IPS DF 6.9 (cell line): Measurements from ENCODE around the gene SQSTM1.
"Not testable (repeated sequence)": the region's sequence is repeated elsewhere in the genome, so short reads cannot be mapped to it uniquely, and the experiment has no call there.

Experiments
- DNase-seq: peaks from one replicate; pipeline ENCODE4 v3.0.0-alpha.2; 2013; ENCODE audit warnings: low read depth, low spot score
- H3K27ac ChIP-seq: one replicate; pipeline ENCODE4 v1.5.1; 2013; ENCODE audit warnings: low read length, control low read depth
- H3K27me3 ChIP-seq: 2 replicates; pipeline ENCODE4 v1.6.1; 2013; ENCODE audit warnings: mild to moderate bottlenecking, low read length; ENCODE audit not compliant: control insufficient read depth, insufficient read depth
- H3K36me3 ChIP-seq: 2 replicates; pipeline ENCODE4 v1.6.1; 2013; ENCODE audit warnings: low read length; ENCODE audit not compliant: control insufficient read depth, insufficient read depth
- H3K4me1 ChIP-seq: 2 replicates; pipeline ENCODE4 v1.6.1; 2013; ENCODE audit warnings: low read length; ENCODE audit not compliant: control insufficient read depth, insufficient read depth
- H3K4me3 ChIP-seq: 2 replicates; pipeline ENCODE4 v1.5.1; 2013; ENCODE audit warnings: mild to moderate bottlenecking, low read length
- H3K9me3 ChIP-seq: 2 replicates; pipeline ENCODE4 v1.6.1; 2013; ENCODE audit warnings: low read length, inconsistent platforms; ENCODE audit not compliant: control insufficient read depth, insufficient read depth
- WGBS: extraction: QIAGEN DNeasy Blood & Tissue Kit; methylation state at CpG from one replicate; pipeline ENCODE4 v1.1.7; 2013; ENCODE audit warnings: mixed read lengths, missing lambda C conversion rate; ENCODE audit not compliant: insufficient read length, insufficient coverage; 5-methylcytosine and 5-hydroxymethylcytosine counted together

Gene SQSTM1

GRCh38 chr5:179780362-179780761, 40.3 kb upstream of the SQSTM1 start:
- no peaks in the 10 kb centered on the region for H3K27me3 ChIP-seq
- no peak overlapping the region for H3K27ac ChIP-seq
- no peaks in the 10 kb centered on the region for H3K9me3 ChIP-seq
- peaks cover 7% of the 10 kb centered on the region; the same call in 1 of the 2 replicates for H3K36me3 ChIP-seq
- no peak overlapping the region for H3K4me3 ChIP-seq
- no peak for DNase-seq
- H3K4me1 ChIP-seq, result no peaks in the 10 kb centered on the region
- WGBS, result no CpG with 5 or more reads among the region's 7 CpGs

GRCh38 chr5:179781846-179782245, 38.9 kb upstream of the SQSTM1 start:
- no CpG with 5 or more reads among the region's 4 CpGs for WGBS
- no peak for DNase-seq
- peaks cover 7% of the 10 kb centered on the region; the same call in 1 of the 2 replicates for H3K36me3 ChIP-seq
- H3K4me3 ChIP-seq, result no peak overlapping the region
- no peaks in the 10 kb centered on the region for H3K27me3 ChIP-seq
- no peak overlapping the region for H3K27ac ChIP-seq
- no peaks in the 10 kb centered on the region for H3K9me3 ChIP-seq
- H3K4me1 ChIP-seq, result no peaks in the 10 kb centered on the region

- DNase-seq, result no peak
- WGBS, result no CpG with 5 or more reads among the region's 9 CpGs
Observed at GRCh38 chr5:179783128-179783527, 37.6 kb upstream of the SQSTM1 start.

GRCh38 chr5:179786861-179787260, 33.8 kb upstream of the SQSTM1 start:
- H3K4me1 ChIP-seq, result no peaks in the 10 kb centered on the region
- H3K4me3 ChIP-seq, result no peak overlapping the region
- no peak overlapping the region for H3K27ac ChIP-seq
- no peaks in the 10 kb centered on the region; the same call in 1 of the 2 replicates for H3K27me3 ChIP-seq
- no peak for DNase-seq
- H3K9me3 ChIP-seq, result no peaks in the 10 kb centered on the region
- WGBS, result no CpG with 5 or more reads among the region's 12 CpGs
- H3K36me3 ChIP-seq, result no peaks in the 10 kb centered on the region

More at GRCh38 chr5:179783128-179783527, 37.6 kb upstream of the SQSTM1 start:
- H3K9me3 ChIP-seq, result no peaks in the 10 kb centered on the region
- H3K36me3 ChIP-seq, result 0 out of 2 replicates have a peak, but pooled peaks cover 5% of the 10 kb centered on the region
- no peaks in the 10 kb centered on the region; the same call in 1 of the 2 replicates for H3K27me3 ChIP-seq
- H3K4me1 ChIP-seq, result no peaks in the 10 kb centered on the region
- no peak overlapping the region for H3K27ac ChIP-seq
- H3K4me3 ChIP-seq, result no peak overlapping the region

GRCh38 chr5:179788193-179788854, 32.4 kb upstream of the SQSTM1 start:
- Histone ChIP-seq H3K4me1 (peaks cover 1% of the 10 kb centered on the region; the same call in 1 of the 2 replicates), H3K27ac (no peak overlapping the region), H3K36me3 (no peaks in the 10 kb centered on the region; the same call in 1 of the 2 replicates), H3K4me3 (no peak overlapping the region), H3K9me3 (no peaks in the 10 kb centered on the region), H3K27me3 (no peaks in the 10 kb centered on the region; the same call in 1 of the 2 replicates)
- WGBS, result no CpG with 5 or more reads among the region's 7 CpGs
- no peak for DNase-seq

GRCh38 chr5:179789278-179789677, 31.4 kb upstream of the SQSTM1 start:
- WGBS, result no CpG with 5 or more reads among the region's 9 CpGs

GRCh38 chr5:179791881-179792611, 28.7 kb upstream of the SQSTM1 start:
- DNase-seq, result no peak
- H3K36me3 ChIP-seq, result no peaks in the 10 kb centered on the region; the same call in 1 of the 2 replicates
- H3K4me3 ChIP-seq, result no peak overlapping the region
- H3K4me1 ChIP-seq, result peaks cover 3% of the 10 kb centered on the region; the same call in 1 of the 2 replicates
- no CpG with 5 or more reads among the region's 15 CpGs for WGBS
- no peaks in the 10 kb centered on the region; the same call in 1 of the 2 replicates for H3K27me3 ChIP-seq
- no peaks in the 10 kb centered on the region for H3K9me3 ChIP-seq
- no peak overlapping the region for H3K27ac ChIP-seq

More at GRCh38 chr5:179789278-179789677, 31.4 kb upstream of the SQSTM1 start:
- not testable (repeated sequence) for DNase-seq, H3K36me3 ChIP-seq, H3K4me1 ChIP-seq, H3K27me3 ChIP-seq, H3K4me3 ChIP-seq, H3K27ac ChIP-seq, H3K9me3 ChIP-seq

- DNase-seq, result no peak
- Histone ChIP-seq H3K27me3 (no peaks in the 10 kb centered on the region; the same call in 1 of the 2 replicates), H3K9me3 (no peaks in the 10 kb centered on the region), H3K27ac (no peak overlapping the region), H3K36me3 (peaks cover 2% of the 10 kb centered on the region), H3K4me1 (peaks cover 3% of the 10 kb centered on the region; the same call in 1 of the 2 replicates), H3K4me3 (no peak overlapping the region)
- WGBS, result no CpG with 5 or more reads among the region's 24 CpGs
Observed at GRCh38 chr5:179792612-179793467, 27.9 kb upstream of the SQSTM1 start.

GRCh38 chr5:179793468-179794139, 27.1 kb upstream of the SQSTM1 start, which contains the start of gene LTC4S:
Gene LTC4S (plus strand): TSS chr5:179793986. CDS start chr5:179794081, 95 bp downstream.
- peaks cover 3% of the 10 kb centered on the region; the same call in 1 of the 2 replicates for H3K4me1 ChIP-seq
- H3K27me3 ChIP-seq, result no peaks in the 10 kb centered on the region
- no CpG with 5 or more reads among the region's 19 CpGs for WGBS
- H3K27ac ChIP-seq, result no peak within 1 kb of the TSS
- no peak for DNase-seq
- H3K36me3 ChIP-seq, result peaks cover 7% of the 10 kb centered on the region
- H3K9me3 ChIP-seq, result no peaks in the 10 kb centered on the region
- no peak within 1 kb of the TSS for H3K4me3 ChIP-seq
